ENCODE measurements around the gene PSRC1.

The PSRC1 gene

DNA sequence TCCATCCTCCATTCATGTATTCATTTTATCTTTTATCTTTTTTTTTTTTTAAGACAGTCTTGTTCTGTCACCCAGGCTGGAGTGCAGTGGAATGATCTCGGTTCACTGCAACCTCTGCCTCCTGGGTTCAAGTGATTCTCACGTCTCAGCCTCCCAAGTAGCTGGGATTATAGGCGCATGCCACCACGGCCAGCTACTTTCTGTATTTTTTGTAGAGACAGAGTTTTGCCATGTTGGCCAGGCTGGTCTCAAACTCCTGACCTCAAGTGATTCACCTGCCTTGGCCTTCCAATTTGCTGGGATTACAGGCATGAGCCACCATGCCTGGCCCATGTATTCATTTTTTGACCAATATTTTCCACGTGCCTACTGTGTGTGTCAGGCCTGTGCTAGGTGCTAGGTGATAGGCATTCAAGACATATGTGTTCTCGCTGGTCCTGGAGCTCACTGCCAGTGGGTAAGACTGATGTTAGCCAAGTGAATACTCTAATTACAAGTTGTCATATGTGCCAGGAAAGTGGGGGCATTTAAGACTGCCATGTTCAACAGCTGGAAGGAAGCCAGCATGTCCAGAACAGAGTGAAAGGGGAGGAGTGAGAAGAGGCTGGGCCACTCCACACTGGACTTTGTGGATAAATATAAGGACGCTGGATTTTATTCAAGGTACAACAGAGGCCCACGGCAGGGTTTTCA, 38.9 kb downstream of the PSRC1 start:
- no peak for DNase-seq (ENCODE audit: low read depth)

DNA sequence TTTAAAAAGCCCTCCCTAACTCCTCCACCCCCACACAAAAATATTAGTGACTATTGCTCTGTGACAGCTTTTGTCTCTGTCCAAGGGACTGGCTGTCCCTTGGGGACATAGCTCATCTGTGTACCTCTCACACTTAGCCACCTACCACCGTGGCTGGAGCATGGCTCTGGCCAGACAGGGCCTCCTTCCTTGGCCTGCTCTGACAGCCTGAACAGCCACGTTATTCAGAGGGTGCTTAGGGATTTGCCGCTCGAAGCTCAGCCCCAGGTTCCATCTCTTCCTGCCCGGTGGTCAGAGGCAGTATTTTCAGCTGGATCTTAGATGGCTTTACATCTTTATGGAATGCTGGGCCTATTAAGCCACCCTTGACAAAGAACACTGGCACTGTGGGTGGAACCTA, 39.7 kb downstream of the PSRC1 start:
- no peak for DNase-seq (ENCODE audit: low read depth)

DNA sequence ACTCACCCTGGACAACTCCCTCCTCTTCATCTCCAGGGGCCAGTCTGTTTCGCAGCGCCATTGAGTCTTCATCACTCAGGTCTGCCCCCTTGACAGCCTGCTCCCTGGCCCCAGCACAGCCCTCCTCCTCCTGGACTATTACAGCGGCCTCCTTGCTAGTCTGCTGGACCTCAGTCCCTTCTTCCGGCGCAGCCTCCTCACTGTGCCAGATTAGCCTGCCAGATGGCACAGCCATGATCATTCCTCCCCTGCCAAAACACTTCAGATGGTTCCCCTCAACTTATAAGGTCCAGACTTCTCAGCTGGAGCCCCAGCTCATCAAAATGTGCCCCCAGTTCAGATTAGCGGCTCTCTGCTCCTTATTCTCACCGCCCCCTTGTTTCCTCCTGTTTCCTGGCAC, 40.6 kb downstream of the PSRC1 start:
- no peak for DNase-seq (ENCODE audit: low read depth)

DNA sequence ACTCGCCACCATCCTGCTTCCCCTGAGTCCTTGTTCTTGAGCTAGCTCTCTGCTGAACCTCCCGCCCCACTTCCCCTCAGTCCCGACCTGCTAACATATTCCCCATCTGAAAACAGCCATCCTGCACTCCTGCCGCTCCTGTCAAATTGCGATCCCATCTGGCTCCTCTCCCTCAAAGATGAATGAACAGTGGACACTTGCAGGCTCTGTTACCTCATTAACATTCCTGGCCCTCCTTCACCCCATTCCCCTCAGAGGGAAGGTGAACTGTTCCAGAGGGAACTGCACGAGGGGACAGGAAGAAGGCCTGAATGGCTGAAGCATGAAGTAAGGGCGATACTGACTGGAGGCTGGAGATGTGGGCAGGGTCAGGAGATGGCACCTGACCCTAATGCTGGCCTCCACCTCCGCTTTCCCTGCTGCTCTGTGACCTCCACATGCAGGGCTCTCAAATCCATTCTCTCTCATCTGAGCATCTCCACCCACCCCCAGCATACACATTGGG, 41.1 kb downstream of the PSRC1 start:
- DNase-seq (ENCODE audit: low read depth): no peak

DNA sequence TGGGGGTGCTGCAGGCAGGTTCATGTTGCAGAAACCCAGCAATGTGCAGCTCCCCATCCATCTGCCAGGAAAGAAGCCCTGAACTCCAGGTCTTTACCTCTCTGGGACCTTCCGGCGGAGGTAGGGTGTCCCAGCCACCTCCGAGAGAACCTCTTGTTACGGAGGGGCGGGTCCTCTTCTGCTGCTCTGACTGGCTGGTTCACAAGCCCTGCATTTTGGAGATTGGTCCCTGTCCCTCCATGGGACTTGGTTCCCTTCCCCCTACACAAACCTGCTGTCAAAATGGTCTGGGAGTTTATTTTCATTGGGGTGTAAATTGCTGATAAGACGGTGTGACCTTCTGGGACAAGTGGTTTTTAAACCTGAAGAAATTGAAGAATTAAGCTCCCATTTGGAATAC, 41.6 kb downstream of the PSRC1 start:
- no peak for DNase-seq (ENCODE audit: low read depth)

- DNase-seq (ENCODE audit: low read depth): no peak
Measured at GRCh38 chr1:109240158-109241152, 42.5 kb downstream of the PSRC1 start.

DNA sequence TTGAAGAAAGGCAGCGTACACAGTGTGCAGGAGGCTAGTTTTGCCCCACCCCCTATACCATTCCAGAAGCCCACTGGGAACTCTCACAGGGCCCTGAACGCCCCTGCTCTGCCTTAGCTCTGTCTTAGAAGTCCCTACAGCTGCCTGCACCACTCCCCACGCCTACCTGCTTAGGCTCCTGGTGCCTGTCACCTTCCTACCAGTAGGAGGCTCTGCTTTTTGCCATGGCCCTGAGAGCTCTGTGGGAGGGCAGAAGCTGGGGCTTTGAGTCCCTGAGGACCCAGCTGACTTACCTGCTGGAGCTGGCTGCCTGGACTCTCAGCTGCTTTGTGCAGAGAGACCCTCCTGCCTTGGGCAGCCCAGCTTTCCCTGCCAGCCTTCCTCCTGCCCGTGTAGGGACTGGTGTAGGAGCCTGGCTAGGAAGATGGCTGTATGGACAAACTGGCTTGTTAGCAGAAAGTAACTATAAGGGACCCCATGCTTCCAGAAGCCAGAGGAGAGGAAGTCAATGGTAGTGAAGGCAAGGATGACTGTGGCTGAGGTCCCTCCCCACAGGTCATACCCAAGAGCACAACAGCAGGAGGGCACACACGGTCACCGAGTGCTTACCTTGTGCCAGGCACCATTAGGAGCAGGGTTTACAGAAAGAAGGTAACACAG, 43.4 kb downstream of the PSRC1 start:
- DNase-seq (ENCODE audit: low read depth): no peak

GRCh38 chr1:109239047-109239408, 43.9 kb downstream of the PSRC1 start:
- no peak for DNase-seq (ENCODE audit: low read depth)

DNA sequence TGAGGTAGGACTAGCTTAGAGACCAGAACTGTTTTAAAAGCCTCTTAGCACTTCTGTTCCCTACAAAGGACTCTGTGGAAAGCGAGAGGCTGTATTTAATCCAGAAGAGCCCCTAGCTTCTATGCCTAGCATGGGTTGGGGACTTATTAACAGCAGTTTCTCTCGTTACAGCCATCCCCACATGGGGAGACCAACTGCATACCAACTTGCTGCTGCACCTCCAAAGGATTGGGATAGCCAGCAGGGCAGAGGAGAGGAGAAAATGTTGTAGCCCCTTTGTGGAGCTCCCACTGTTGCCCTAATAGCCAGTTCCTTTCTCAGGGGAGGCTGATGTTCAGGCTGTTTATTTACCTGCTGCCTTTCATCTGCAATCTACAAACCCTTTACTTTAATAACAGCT, 44.6 kb downstream of the PSRC1 start:
- DNase-seq (ENCODE audit: low read depth): no peak

- DNase-seq (ENCODE audit: low read depth): no peak
Measured at GRCh38 chr1:109237512-109237911, 45.4 kb downstream of the PSRC1 start.

DNA sequence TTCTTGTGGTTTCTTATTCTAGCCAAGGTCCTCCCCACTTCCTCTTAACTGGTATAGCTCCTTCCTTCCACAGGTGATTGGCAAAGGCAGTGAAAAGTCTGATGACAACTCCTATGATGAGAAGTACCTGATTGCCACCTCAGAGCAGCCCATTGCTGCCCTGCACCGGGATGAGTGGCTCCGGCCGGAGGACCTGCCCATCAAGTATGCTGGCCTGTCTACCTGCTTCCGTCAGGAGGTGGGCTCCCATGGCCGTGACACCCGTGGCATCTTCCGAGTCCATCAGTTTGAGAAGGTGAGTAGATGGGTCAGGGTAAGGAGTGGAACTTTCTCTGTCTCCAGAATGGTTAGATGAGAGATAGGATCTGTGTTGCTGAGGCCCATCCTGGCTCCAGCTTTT, 47.8 kb downstream of the PSRC1 start:
- DNase-seq (ENCODE audit: low read depth): no peak

DNA sequence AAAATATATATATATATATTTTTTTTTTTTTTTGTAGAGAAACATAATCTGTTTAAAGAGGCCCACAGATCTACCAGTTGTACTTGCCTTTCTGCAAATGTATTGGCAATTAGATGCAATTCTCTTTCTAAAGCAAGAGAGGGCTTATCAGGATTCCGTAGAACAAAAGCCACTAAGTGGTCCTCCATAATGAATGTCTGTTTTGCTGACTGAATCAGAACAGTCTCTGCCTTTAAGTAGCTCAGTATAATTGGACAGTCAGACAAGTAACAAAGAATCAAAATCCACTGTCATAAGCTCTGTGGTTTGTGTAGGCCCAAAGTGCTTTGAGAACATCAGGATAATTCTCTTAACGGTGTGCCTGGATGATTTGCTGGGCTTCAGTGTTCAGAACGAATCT, 51.9 kb downstream of the PSRC1 start:
- no peak for DNase-seq (ENCODE audit: low read depth)

Data from activated T-cell treated with anti-CD3 and anti-CD28 coated beads for 1 hour (primary cell).